NCI-H526 treated with DMSO at 0.1 percent for 48 hours (cell line): ENCODE results near the gene AKT2.

ENCODE experiments used
- DNase-seq: peaks from one replicate; lab custom pipeline; 2025; lab: John Stamatoyannopoulos, UW

Gene AKT2

GRCh38 chr19:40252395-40252794 is 32.8 kb downstream of the AKT2 start:
- no peak for DNase-seq

GRCh38 chr19:40251991-40252390 is 33.2 kb downstream of the AKT2 start:
- DNase-seq, result no peak

GRCh38 chr19:40251244-40251643 is 33.9 kb downstream of the AKT2 start:
- DNase-seq, result no peak

- DNase-seq, result no peak
Measured at GRCh38 chr19:40249781-40250180, 35.4 kb downstream of the AKT2 start.

GRCh38 chr19:40249201-40249600 is 35.9 kb downstream of the AKT2 start:
- no peak for DNase-seq

- no peak for DNase-seq
Measured at GRCh38 chr19:40247735-40248262, 37.3 kb downstream of the AKT2 start.

GRCh38 chr19:40247178-40247577 is 38.0 kb downstream of the AKT2 start:
- no peak for DNase-seq

GRCh38 chr19:40246292-40247073 is 38.7 kb downstream of the AKT2 start:
- DNase-seq, result no peak

GRCh38 chr19:40245506-40246128 is 39.5 kb downstream of the AKT2 start:
- no peak for DNase-seq

- no peak for DNase-seq
Measured at GRCh38 chr19:40244579-40245317, 40.4 kb downstream of the AKT2 start.

- DNase-seq, result no peak
Measured at GRCh38 chr19:40243181-40243580, 42.0 kb downstream of the AKT2 start.

- DNase-seq, result no peak
Measured at GRCh38 chr19:40242480-40242879, 42.7 kb downstream of the AKT2 start.

- DNase-seq, result no peak
Measured at GRCh38 chr19:40241809-40242384, 43.2 kb downstream of the AKT2 start.

GRCh38 chr19:40241125-40241808 is 43.9 kb downstream of the AKT2 start:
- DNase-seq, result no peak

- no peak for DNase-seq
Measured at GRCh38 chr19:40240332-40240731, 44.8 kb downstream of the AKT2 start.

GRCh38 chr19:40239415-40240226 is 45.5 kb downstream of the AKT2 start:
- no peak for DNase-seq

- DNase-seq, result no peak
Measured at GRCh38 chr19:40238775-40239174, 46.4 kb downstream of the AKT2 start.

- no peak for DNase-seq
Measured at GRCh38 chr19:40237791-40238190, 47.4 kb downstream of the AKT2 start.

- no peak for DNase-seq
Measured at GRCh38 chr19:40236366-40236765, 48.8 kb downstream of the AKT2 start.

GRCh38 chr19:40236026-40236355 is 49.2 kb downstream of the AKT2 start:
- DNase-seq, result no peak
